KOPT-K1 (cell line): ENCODE data around the gene STEAP1B.

Experiments used
- H3K27ac ChIP-seq: fragments of 200-600 bp; sonication (generic); 2 replicates; pipeline ENCODE4 v1.5.1; 2016; ENCODE audit warnings: antibody characterized with exemption, mild to moderate bottlenecking, low read depth, low read length; ENCODE audit not compliant: poor library complexity, severe bottlenecking
- H3K36me3 ChIP-seq: fragments of 200-600 bp; sonication (generic); 2 replicates; pipeline ENCODE4 v1.5.1; 2017; ENCODE audit warnings: antibody characterized with exemption, mild to moderate bottlenecking, low read length, moderate library complexity; ENCODE audit not compliant: insufficient read depth
- H3K9me3 ChIP-seq: fragments of 200-600 bp; sonication (generic); 2 replicates; pipeline ENCODE4 v1.5.1; 2017; ENCODE audit warnings: antibody characterized with exemption, low read length, mild to moderate bottlenecking; ENCODE audit not compliant: insufficient read depth, poor library complexity, severe bottlenecking

STEAP1B gene

GRCh38 chr7:22417841-22418240 lies 82.1 kb downstream of the STEAP1B start:
- H3K36me3 ChIP-seq = no peaks in the 10 kb centered on the region
- no peaks in the 10 kb centered on the region for H3K9me3 ChIP-seq
- H3K27ac ChIP-seq = no peak overlapping the region

GRCh38 chr7:22417349-22417748 lies 82.6 kb downstream of the STEAP1B start:
- Histone ChIP-seq H3K9me3 (no peaks in the 10 kb centered on the region), H3K36me3 (no peaks in the 10 kb centered on the region), H3K27ac (no peak overlapping the region)

GRCh38 chr7:22414424-22414823 lies 85.6 kb downstream of the STEAP1B start:
- Histone ChIP-seq H3K27ac (no peak overlapping the region), H3K36me3 (no peaks in the 10 kb centered on the region), H3K9me3 (no peaks in the 10 kb centered on the region)

GRCh38 chr7:22413211-22413610 lies 86.8 kb downstream of the STEAP1B start:
- Histone ChIP-seq H3K36me3 (no peaks in the 10 kb centered on the region), H3K9me3 (no peaks in the 10 kb centered on the region), H3K27ac (no peak overlapping the region)

GRCh38 chr7:22411977-22412693 lies 87.9 kb downstream of the STEAP1B start:
- Histone ChIP-seq H3K36me3 (no peaks in the 10 kb centered on the region), H3K27ac (no peak overlapping the region), H3K9me3 (no peaks in the 10 kb centered on the region)

- H3K27ac ChIP-seq = no peak overlapping the region
- peaks cover 11% of the 10 kb centered on the region for H3K9me3 ChIP-seq
- no peaks in the 10 kb centered on the region for H3K36me3 ChIP-seq
These were observed 93.3 kb downstream of the STEAP1B start for GRCh38 chr7:22406715-22407114.

GRCh38 chr7:22404421-22405023 lies 95.5 kb downstream of the STEAP1B start:
- peaks cover 11% of the 10 kb centered on the region for H3K9me3 ChIP-seq
- no peak overlapping the region for H3K27ac ChIP-seq
- H3K36me3 ChIP-seq = no peaks in the 10 kb centered on the region

- Histone ChIP-seq H3K27ac (peak overlapping the region; percentile 68), H3K9me3 (peaks cover 11% of the 10 kb centered on the region), H3K36me3 (no peaks in the 10 kb centered on the region)
These were observed 96.6 kb downstream of the STEAP1B start for GRCh38 chr7:22403344-22403743.

GRCh38 chr7:22402250-22402649 lies 97.7 kb downstream of the STEAP1B start:
- peak overlapping the region; percentile 68 for H3K27ac ChIP-seq
- no peaks in the 10 kb centered on the region for H3K36me3 ChIP-seq
- peaks cover 11% of the 10 kb centered on the region for H3K9me3 ChIP-seq

- Histone ChIP-seq H3K9me3 (peaks cover 11% of the 10 kb centered on the region), H3K27ac (no peak overlapping the region), H3K36me3 (no peaks in the 10 kb centered on the region)
These were observed 98.9 kb downstream of the STEAP1B start for GRCh38 chr7:22400936-22401553.

- H3K27ac ChIP-seq = no peak overlapping the region
- H3K36me3 ChIP-seq = no peaks in the 10 kb centered on the region
- peaks cover 11% of the 10 kb centered on the region for H3K9me3 ChIP-seq
These were observed 99.7 kb downstream of the STEAP1B start for GRCh38 chr7:22400150-22400814.

- Histone ChIP-seq H3K36me3 (no peaks in the 10 kb centered on the region), H3K9me3 (peaks cover 11% of the 10 kb centered on the region), H3K27ac (no peak overlapping the region)
These were observed 100.4 kb downstream of the STEAP1B start for GRCh38 chr7:22399546-22399945.

- Histone ChIP-seq H3K9me3 (peaks cover 11% of the 10 kb centered on the region), H3K27ac (no peak overlapping the region), H3K36me3 (no peaks in the 10 kb centered on the region)
These were observed 100.9 kb downstream of the STEAP1B start for GRCh38 chr7:22399091-22399490.

- no peaks in the 10 kb centered on the region for H3K36me3 ChIP-seq
- H3K27ac ChIP-seq = no peak overlapping the region
These were observed 102.0 kb downstream of the STEAP1B start for GRCh38 chr7:22397981-22398380.

GRCh38 chr7:22395222-22395621 lies 104.8 kb downstream of the STEAP1B start:
- no peaks in the 10 kb centered on the region for H3K9me3 ChIP-seq
- H3K36me3 ChIP-seq = no peaks in the 10 kb centered on the region
- H3K27ac ChIP-seq = no peak overlapping the region

More at GRCh38 chr7:22397981-22398380, 102.0 kb downstream of the STEAP1B start:
- H3K9me3 ChIP-seq = peaks cover 2% of the 10 kb centered on the region
